ENCODE measurements around the gene NT5DC4.

DNA sequence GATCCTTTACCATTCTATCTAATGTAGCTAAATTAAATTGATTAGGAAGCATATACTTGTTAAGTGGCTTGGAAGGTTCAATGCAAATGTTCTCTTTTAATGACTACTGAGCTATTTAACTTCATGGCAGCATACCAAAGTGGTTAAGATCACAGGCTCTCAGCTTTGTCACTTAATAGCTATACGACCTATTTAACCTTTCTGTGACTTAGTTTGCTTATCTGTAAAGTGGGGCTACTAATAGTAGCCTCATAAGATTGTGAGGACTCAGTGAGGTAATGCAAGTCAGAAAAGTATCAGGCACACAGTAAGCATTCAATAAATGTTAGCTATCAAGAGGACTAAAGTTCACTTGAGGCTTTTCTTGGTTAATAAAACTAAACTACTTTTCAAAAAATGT is 39.3 kb downstream of the NT5DC4 start:
- no peak for TF ChIP-seq EZH2phosphoT487 (IDR thresholded peaks at IDR 0.05; ENCODE audit: borderline replicate concordance, low read length)
- TF ChIP-seq, protein P1, sequence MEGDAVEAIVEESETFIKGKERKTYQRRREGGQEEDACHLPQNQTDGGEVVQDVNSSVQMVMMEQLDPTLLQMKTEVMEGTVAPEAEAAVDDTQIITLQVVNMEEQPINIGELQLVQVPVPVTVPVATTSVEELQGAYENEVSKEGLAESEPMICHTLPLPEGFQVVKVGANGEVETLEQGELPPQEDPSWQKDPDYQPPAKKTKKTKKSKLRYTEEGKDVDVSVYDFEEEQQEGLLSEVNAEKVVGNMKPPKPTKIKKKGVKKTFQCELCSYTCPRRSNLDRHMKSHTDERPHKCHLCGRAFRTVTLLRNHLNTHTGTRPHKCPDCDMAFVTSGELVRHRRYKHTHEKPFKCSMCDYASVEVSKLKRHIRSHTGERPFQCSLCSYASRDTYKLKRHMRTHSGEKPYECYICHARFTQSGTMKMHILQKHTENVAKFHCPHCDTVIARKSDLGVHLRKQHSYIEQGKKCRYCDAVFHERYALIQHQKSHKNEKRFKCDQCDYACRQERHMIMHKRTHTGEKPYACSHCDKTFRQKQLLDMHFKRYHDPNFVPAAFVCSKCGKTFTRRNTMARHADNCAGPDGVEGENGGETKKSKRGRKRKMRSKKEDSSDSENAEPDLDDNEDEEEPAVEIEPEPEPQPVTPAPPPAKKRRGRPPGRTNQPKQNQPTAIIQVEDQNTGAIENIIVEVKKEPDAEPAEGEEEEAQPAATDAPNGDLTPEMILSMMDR (IDR thresholded peaks at IDR 0.05; ENCODE audit: low read depth, low read length, poor library complexity, severe bottlenecking) = no peak

Data from DOHH2 (cell line).